ENCODE results near the gene ULK4. TPM values are rescaled to one million over a fixed set of nuclear protein-coding genes. Genes with fewer than 3 reads are reported as not detected.

The ULK4 gene
- total RNA-seq, 1 donor from 2014 or later = 11.2 TPM

- ATAC-seq (no peak), DNase-seq (no peak)
- no peak for TF ChIP-seq CTCF (IDR thresholded peaks at IDR 0.05)
- Histone ChIP-seq H3K27ac (no peak overlapping the region), H3K4me1 (no peaks in the 10 kb centered on the region), H3K27me3 (no peaks in the 10 kb centered on the region), H3K9me3 (no peaks in the 10 kb centered on the region), H3K4me3 (no peak overlapping the region), H3K36me3 (no peaks in the 10 kb centered on the region)
- intact Hi-C loops (cut with DNase I) = no loop called here
Observed at GRCh38 chr3:41673650-41674049, 288.3 kb downstream of the ULK4 start.

GRCh38 chr3:41668379-41668778 lies 293.5 kb downstream of the ULK4 start:
- TF ChIP-seq CTCF (IDR thresholded peaks at IDR 0.05) = no peak
- H3K4me1 ChIP-seq = no peaks in the 10 kb centered on the region
- H3K4me3 ChIP-seq = no peak overlapping the region
- H3K36me3 ChIP-seq = no peaks in the 10 kb centered on the region
- H3K9me3 ChIP-seq = no peaks in the 10 kb centered on the region
- ATAC-seq (no peak), DNase-seq (no peak)
- no peak overlapping the region for H3K27ac ChIP-seq
- intact Hi-C loops (cut with DNase I) = no loop called here
- H3K27me3 ChIP-seq = no peaks in the 10 kb centered on the region

- Histone ChIP-seq H3K9me3 (no peaks in the 10 kb centered on the region), H3K27me3 (no peaks in the 10 kb centered on the region), H3K4me1 (no peaks in the 10 kb centered on the region), H3K36me3 (no peaks in the 10 kb centered on the region), H3K27ac (no peak overlapping the region), H3K4me3 (no peak overlapping the region)
- ATAC-seq = no peak
- TF ChIP-seq CTCF (IDR thresholded peaks at IDR 0.05) = no peak
- intact Hi-C loops (cut with DNase I) = no loop called here
- no peak for DNase-seq
Observed at GRCh38 chr3:41662288-41662687, 299.6 kb downstream of the ULK4 start.

GRCh38 chr3:41661796-41662195 lies 300.1 kb downstream of the ULK4 start:
- Histone ChIP-seq H3K27me3 (no peaks in the 10 kb centered on the region), H3K27ac (no peak overlapping the region), H3K4me1 (no peaks in the 10 kb centered on the region), H3K36me3 (no peaks in the 10 kb centered on the region), H3K9me3 (no peaks in the 10 kb centered on the region), H3K4me3 (no peak overlapping the region)
- TF ChIP-seq CTCF (IDR thresholded peaks at IDR 0.05) = no peak
- no peak for ATAC-seq
- intact Hi-C loops (cut with DNase I) = no loop called here
- no peak for DNase-seq

GRCh38 chr3:41660510-41660909 lies 301.4 kb downstream of the ULK4 start:
- TF ChIP-seq CTCF (IDR thresholded peaks at IDR 0.05) = no peak
- no peaks in the 10 kb centered on the region for H3K4me1 ChIP-seq
- no peak for ATAC-seq
- H3K27me3 ChIP-seq = no peaks in the 10 kb centered on the region
- H3K4me3 ChIP-seq = no peak overlapping the region
- DNase-seq = no peak
- no peak overlapping the region for H3K27ac ChIP-seq
- no peaks in the 10 kb centered on the region for H3K36me3 ChIP-seq
- H3K9me3 ChIP-seq = no peaks in the 10 kb centered on the region
- intact Hi-C loops (cut with DNase I) = no loop called here

GRCh38 chr3:41653571-41654239 lies 308.2 kb downstream of the ULK4 start:
- no peak for DNase-seq

More at GRCh38 chr3:41653571-41654239, 308.2 kb downstream of the ULK4 start:
- Histone ChIP-seq H3K27ac (no peak overlapping the region), H3K36me3 (no peaks in the 10 kb centered on the region), H3K4me3 (no peak overlapping the region), H3K9me3 (no peaks in the 10 kb centered on the region), H3K27me3 (no peaks in the 10 kb centered on the region), H3K4me1 (no peaks in the 10 kb centered on the region)
- no peak for TF ChIP-seq CTCF (IDR thresholded peaks at IDR 0.05)
- intact Hi-C loops (cut with DNase I) = no loop called here
- ATAC-seq = no peak
